ENCODE data around the gene AMZ2. TPM values are rescaled to one million over a fixed set of nuclear protein-coding genes. Genes with fewer than 3 reads are reported as not detected.
"Not testable (repeated sequence)": the region's sequence is repeated elsewhere in the genome, so short reads cannot be mapped to it uniquely, and the experiment has no call there.

AMZ2 gene
- polyA plus RNA-seq, 1 of the 3 experiments (the other 2 are of a cell fraction), result 95.9 TPM

DNA sequence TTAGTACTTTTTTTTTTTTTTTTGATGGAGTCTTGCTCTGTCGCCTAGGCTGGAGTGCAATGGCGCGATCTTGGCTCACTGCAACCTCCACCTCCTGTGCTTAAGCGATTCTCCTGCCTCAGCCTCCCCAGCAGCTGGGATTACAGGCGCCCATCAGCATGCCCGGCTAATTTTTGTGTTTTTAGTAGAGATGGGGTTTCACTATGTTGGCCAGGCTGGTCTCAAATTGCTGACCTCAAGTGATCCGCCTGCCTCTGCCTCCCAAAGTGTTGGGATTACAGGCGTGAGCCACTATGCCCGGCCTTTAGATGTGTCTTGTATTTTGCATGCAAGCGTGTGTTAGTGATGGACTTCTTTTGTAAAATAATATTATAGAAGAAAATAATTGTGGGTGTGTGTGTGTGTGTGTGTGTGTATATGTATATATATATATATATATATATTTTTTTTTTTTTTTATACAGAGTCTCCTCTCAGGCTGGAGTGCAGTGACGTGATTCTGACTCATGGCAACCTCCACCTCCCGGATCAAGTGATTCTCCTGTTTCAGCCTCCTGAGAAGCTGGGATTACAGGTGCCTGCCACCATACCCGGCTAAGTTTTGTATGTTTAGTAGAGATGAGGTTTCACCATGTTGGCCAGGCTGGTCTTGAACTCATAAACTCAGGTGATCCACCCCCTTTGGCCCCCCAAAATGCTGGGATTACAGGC is 38.5 kb upstream of the AMZ2 start:
- POLR2A ChIA-PET; DNase-seq; H4K20me1 ChIP-seq (ENCODE audit: insufficient read depth); H3K4me1 ChIP-seq (ENCODE audit: control insufficient read depth in 1 of 2, insufficient read depth in 2 of 2, low read depth in 1 of 2, low read length in 1 of 2); H3K27ac ChIP-seq (ENCODE audit: low read depth in 2 of 2, low read length in 1 of 2); H3F3A ChIP-seq (replicated peaks; ENCODE audit: insufficient read depth); H3K9me3 ChIP-seq; H3K36me3 ChIP-seq (replicated peaks in 1 of 2; ENCODE audit: control insufficient read depth in 1 of 2, insufficient read depth in 2 of 2, low read length in 1 of 2); H2AFZ ChIP-seq (ENCODE audit: low read depth); H3K4me2 ChIP-seq; H3K9me2 ChIP-seq; H3K27me3 ChIP-seq (ENCODE audit: insufficient read depth); H3K9ac ChIP-seq; H3K4me3 ChIP-seq (ENCODE audit: low read depth in 2 of 2, low read length in 1 of 2); H3K79me2 ChIP-seq (ENCODE audit: insufficient read depth): not testable (repeated sequence)
- WGBS (ENCODE audit: low lambda C conversion rate), result 96% methylated on average over 13 of the region's 13 CpGs
- CTCF ChIA-PET, result interaction anchor here (1.0 to 1.8 kb wide), 3 partner anchors 9 to 256 kb away, joined by 3 to 6 read pairs (median 3); no protein-coding TSS in a partner anchor

DNA sequence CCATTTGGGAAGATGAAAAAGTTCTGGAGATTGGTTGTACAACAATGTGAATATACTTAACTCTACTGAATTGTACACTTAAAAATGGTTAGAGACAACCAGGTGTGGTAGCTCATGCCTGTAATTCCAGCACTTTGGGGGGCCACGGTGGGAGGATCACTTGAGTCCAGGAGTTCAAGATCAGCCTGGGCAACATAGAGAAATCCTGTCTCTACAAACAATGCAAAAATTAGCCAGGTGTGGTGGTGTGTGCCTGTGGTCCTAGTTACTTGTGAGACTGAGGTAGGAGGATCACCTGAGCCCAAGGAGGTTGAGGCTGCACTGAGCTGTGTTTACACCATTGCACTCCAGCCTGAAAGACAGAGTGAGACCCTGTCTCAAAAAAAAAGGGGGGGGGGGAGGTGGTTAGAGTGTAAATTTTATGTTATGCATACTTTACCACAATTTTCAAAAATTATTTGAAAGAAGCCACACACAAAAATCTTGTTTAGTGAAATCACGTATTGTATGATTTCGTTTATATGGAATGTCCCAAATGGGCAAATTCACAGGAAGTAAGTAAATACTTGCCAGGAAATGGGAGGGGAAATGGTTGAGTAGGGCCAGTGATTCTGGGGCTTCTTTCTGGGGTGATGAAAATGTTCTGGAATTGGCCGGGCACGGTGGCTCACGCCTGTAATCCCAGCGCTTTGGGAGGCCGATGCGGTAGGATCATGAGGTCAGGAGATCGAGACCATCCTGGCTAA is 37.1 kb upstream of the AMZ2 start:
- ChIA-PET POLR2A (no interaction called here), CTCF (interaction anchor here (1.8 kb wide), 1 partner anchor 10 kb away, joined by 6 read pairs; no protein-coding TSS in a partner anchor)
- Histone ChIP-seq H4K20me1 (ENCODE audit: insufficient read depth) (no peaks in the 10 kb centered on the region), H3K4me3 (ENCODE audit: low read depth in 2 of 2, low read length in 1 of 2) (no peak overlapping the region), H3F3A (replicated peaks; ENCODE audit: insufficient read depth) (no peaks in the 10 kb centered on the region), H3K9ac (no peak overlapping the region), H3K9me3 (no peaks in the 10 kb centered on the region), H3K27me3 (ENCODE audit: insufficient read depth) (no peaks in the 10 kb centered on the region), H3K4me2 (no peak overlapping the region), H3K36me3 (replicated peaks in 1 of 2; ENCODE audit: control insufficient read depth in 1 of 2, insufficient read depth in 2 of 2, low read length in 1 of 2) (peaks cover 0 to 7% of the 10 kb centered on the region in 2 experiments), H3K79me2 (ENCODE audit: insufficient read depth) (peaks cover 3% of the 10 kb centered on the region; the same call in 1 of the 2 replicates), H2AFZ (ENCODE audit: low read depth) (no peak overlapping the region), H3K4me1 (ENCODE audit: control insufficient read depth in 1 of 2, insufficient read depth in 2 of 2, low read depth in 1 of 2, low read length in 1 of 2) (peaks cover 0 to 2% of the 10 kb centered on the region in 2 experiments; a peak in 2 of 4 replicates), H3K27ac (ENCODE audit: low read depth in 2 of 2, low read length in 1 of 2) (no peak overlapping the region), H3K9me2 (no peaks in the 10 kb centered on the region)
- no peak for TF ChIP-seq CTCF (IDR thresholded peaks at IDR 0.05)
- WGBS (ENCODE audit: low lambda C conversion rate), result 94% methylated on average over 10 of the region's 10 CpGs
- no peak for DNase-seq

GRCh38 chr17:68213428-68214411 is 34.1 kb upstream of the AMZ2 start:
- H3K27ac ChIP-seq (ENCODE audit: low read depth in 2 of 2, low read length in 1 of 2); H3K4me1 ChIP-seq (ENCODE audit: control insufficient read depth in 1 of 2, insufficient read depth in 2 of 2, low read depth in 1 of 2, low read length in 1 of 2); H3F3A ChIP-seq (replicated peaks; ENCODE audit: insufficient read depth); H3K4me2 ChIP-seq; H3K36me3 ChIP-seq (replicated peaks in 1 of 2; ENCODE audit: control insufficient read depth in 1 of 2, insufficient read depth in 2 of 2, low read length in 1 of 2); H3K4me3 ChIP-seq (ENCODE audit: low read depth in 2 of 2, low read length in 1 of 2); H3K9ac ChIP-seq; H2AFZ ChIP-seq (ENCODE audit: low read depth); H3K9me2 ChIP-seq; POLR2A ChIA-PET; H3K79me2 ChIP-seq (ENCODE audit: insufficient read depth); H3K27me3 ChIP-seq (ENCODE audit: insufficient read depth); DNase-seq; H3K9me3 ChIP-seq; H4K20me1 ChIP-seq (ENCODE audit: insufficient read depth): not testable (repeated sequence)
- CTCF ChIA-PET, result interaction anchor here (0.6 to 2.7 kb wide), 3 partner anchors 9 to 26 kb away, joined by 3 to 15 read pairs (median 9); no protein-coding TSS in a partner anchor
- 85% methylated on average over 11 of the region's 11 CpGs for WGBS (ENCODE audit: low lambda C conversion rate)

GRCh38 chr17:68215453-68215852 is 32.4 kb upstream of the AMZ2 start:
- H3K9me3 ChIP-seq; H3K4me1 ChIP-seq (ENCODE audit: control insufficient read depth in 1 of 2, insufficient read depth in 2 of 2, low read depth in 1 of 2, low read length in 1 of 2); H4K20me1 ChIP-seq (ENCODE audit: insufficient read depth); H3K27ac ChIP-seq (ENCODE audit: low read depth in 2 of 2, low read length in 1 of 2); H3K36me3 ChIP-seq (replicated peaks in 1 of 2; ENCODE audit: control insufficient read depth in 1 of 2, insufficient read depth in 2 of 2, low read length in 1 of 2); H3K9me2 ChIP-seq; H2AFZ ChIP-seq (ENCODE audit: low read depth); H3K9ac ChIP-seq; H3F3A ChIP-seq (replicated peaks; ENCODE audit: insufficient read depth); H3K4me2 ChIP-seq; H3K4me3 ChIP-seq (ENCODE audit: low read depth in 2 of 2, low read length in 1 of 2); H3K27me3 ChIP-seq (ENCODE audit: insufficient read depth); POLR2A ChIA-PET; H3K79me2 ChIP-seq (ENCODE audit: insufficient read depth); DNase-seq: not testable (repeated sequence)
- CTCF ChIA-PET, result interaction anchor here (0.6 kb wide), 1 partner anchor 549 kb away, joined by 3 read pairs; no protein-coding TSS in a partner anchor
- WGBS (ENCODE audit: low lambda C conversion rate), result 93% methylated on average over 5 of the region's 5 CpGs

GRCh38 chr17:68219429-68219828 is 28.4 kb upstream of the AMZ2 start:
- H3K4me2 ChIP-seq; H3K9me3 ChIP-seq; H3K36me3 ChIP-seq (replicated peaks in 1 of 2; ENCODE audit: control insufficient read depth in 1 of 2, insufficient read depth in 2 of 2, low read length in 1 of 2); H3F3A ChIP-seq (replicated peaks; ENCODE audit: insufficient read depth); H3K27ac ChIP-seq (ENCODE audit: low read depth in 2 of 2, low read length in 1 of 2); H3K9me2 ChIP-seq; H3K4me1 ChIP-seq (ENCODE audit: control insufficient read depth in 1 of 2, insufficient read depth in 2 of 2, low read depth in 1 of 2, low read length in 1 of 2); H3K9ac ChIP-seq; H2AFZ ChIP-seq (ENCODE audit: low read depth); H4K20me1 ChIP-seq (ENCODE audit: insufficient read depth); POLR2A ChIA-PET; H3K79me2 ChIP-seq (ENCODE audit: insufficient read depth); DNase-seq; H3K4me3 ChIP-seq (ENCODE audit: low read depth in 2 of 2, low read length in 1 of 2); H3K27me3 ChIP-seq (ENCODE audit: insufficient read depth): not testable (repeated sequence)
- CTCF ChIA-PET, result interaction anchor here (0.9 to 1.1 kb wide), 2 partner anchors 13 to 19 kb away, joined by 3 read pairs; no protein-coding TSS in a partner anchor
- 91% methylated on average over 5 of the region's 5 CpGs for WGBS (ENCODE audit: low lambda C conversion rate)

Measured in SK-N-SH (cell line).